ENCODE measurements around the gene PDZD11. TPM values are rescaled to one million over a fixed set of nuclear protein-coding genes. Genes with fewer than 3 reads are reported as not detected.

The PDZD11 gene
- total RNA-seq, 1 experiment from 2014 or later = 30.6 TPM

DNA sequence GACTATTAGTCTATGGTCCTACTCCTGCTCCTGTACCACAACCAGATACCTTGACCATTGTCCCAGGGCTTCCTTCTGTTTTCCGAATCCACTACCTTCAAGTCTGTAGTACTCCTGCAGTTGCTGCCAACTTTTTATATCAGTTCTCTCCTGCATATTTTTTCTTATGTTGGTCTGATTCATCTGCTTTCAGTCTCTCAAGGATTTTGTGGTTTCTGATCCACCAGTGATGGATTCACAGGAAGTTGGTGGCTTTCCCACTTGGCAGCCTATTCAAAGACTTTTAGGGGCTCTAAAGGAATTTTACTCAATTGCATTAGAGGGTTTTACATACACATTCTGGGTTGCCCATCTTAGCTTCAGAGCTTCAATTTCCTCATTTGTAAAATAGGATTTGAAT, 23.8 kb upstream of the PDZD11 start:
- H2AFZ ChIP-seq (ENCODE audit: low read length) = no peak overlapping the region
- H2BK5ac ChIP-seq (ENCODE audit: insufficient read length, low read length) = no peak overlapping the region
- no peak overlapping the region for H3K9ac ChIP-seq (ENCODE audit: extremely low read depth, insufficient read length, low read length)
- no peak overlapping the region for H4K5ac ChIP-seq (ENCODE audit: insufficient read length, low read depth, low read length)
- no peak overlapping the region for H2BK120ac ChIP-seq (ENCODE audit: low read depth, low read length, poor library complexity, severe bottlenecking)
- H3K4me1 ChIP-seq (ENCODE audit: insufficient read depth, low read length) = no peaks in the 10 kb centered on the region
- no peak overlapping the region for H4K8ac ChIP-seq (replicated peaks; ENCODE audit: insufficient read length, low read depth, low read length)
- H3K79me2 ChIP-seq (ENCODE audit: insufficient read depth, low read length) = no peaks in the 10 kb centered on the region
- no peaks in the 10 kb centered on the region for H4K20me1 ChIP-seq (ENCODE audit: control insufficient read depth, insufficient read depth, insufficient read length)
- H3K4me1 Mint-ChIP-seq = no peaks in the 10 kb centered on the region
- H3K36me3 Mint-ChIP-seq (ENCODE audit: insufficient read depth in 1 of 3, low read depth in 3 of 3) = peaks cover 6 to 56% (median 36%) of the 10 kb centered on the region in 3 experiments
- no peaks in the 10 kb centered on the region for H3K27me3 ChIP-seq (ENCODE audit: insufficient read depth, low read length)
- H2BK12ac ChIP-seq (ENCODE audit: insufficient read length, low read depth, low read length) = no peak overlapping the region
- no peaks in the 10 kb centered on the region for H3K79me1 ChIP-seq (ENCODE audit: insufficient read depth, low read depth, low read length, poor library complexity, severe bottlenecking)
- no peak overlapping the region for H3T11ph ChIP-seq (ENCODE audit: low read length)
- H3K18ac ChIP-seq (ENCODE audit: insufficient read length, low read depth, low read length) = no peak overlapping the region
- no peak overlapping the region for H3K4ac ChIP-seq (ENCODE audit: low read depth, low read length)
- H3K27ac Mint-ChIP-seq = no peak overlapping the region
- H2AK5ac ChIP-seq (ENCODE audit: insufficient read length, low read length) = no peak overlapping the region
- DNase-seq = no peak
- no CpG with 5 or more reads among the region's 1 CpG for whole genome bisulfite sequencing (ENCODE audit: extremely low coverage, insufficient read length, low lambda C conversion rate)
- H2BK15ac ChIP-seq (ENCODE audit: low read depth, low read length) = no peak overlapping the region
- TF ChIP-seq, protein P1, sequence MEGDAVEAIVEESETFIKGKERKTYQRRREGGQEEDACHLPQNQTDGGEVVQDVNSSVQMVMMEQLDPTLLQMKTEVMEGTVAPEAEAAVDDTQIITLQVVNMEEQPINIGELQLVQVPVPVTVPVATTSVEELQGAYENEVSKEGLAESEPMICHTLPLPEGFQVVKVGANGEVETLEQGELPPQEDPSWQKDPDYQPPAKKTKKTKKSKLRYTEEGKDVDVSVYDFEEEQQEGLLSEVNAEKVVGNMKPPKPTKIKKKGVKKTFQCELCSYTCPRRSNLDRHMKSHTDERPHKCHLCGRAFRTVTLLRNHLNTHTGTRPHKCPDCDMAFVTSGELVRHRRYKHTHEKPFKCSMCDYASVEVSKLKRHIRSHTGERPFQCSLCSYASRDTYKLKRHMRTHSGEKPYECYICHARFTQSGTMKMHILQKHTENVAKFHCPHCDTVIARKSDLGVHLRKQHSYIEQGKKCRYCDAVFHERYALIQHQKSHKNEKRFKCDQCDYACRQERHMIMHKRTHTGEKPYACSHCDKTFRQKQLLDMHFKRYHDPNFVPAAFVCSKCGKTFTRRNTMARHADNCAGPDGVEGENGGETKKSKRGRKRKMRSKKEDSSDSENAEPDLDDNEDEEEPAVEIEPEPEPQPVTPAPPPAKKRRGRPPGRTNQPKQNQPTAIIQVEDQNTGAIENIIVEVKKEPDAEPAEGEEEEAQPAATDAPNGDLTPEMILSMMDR (conservative IDR thresholded peaks at IDR 0.05) = no peak
- no peak overlapping the region for H3K23ac ChIP-seq (ENCODE audit: insufficient read length, low read depth, low read length)
- H3K4me2 ChIP-seq (ENCODE audit: insufficient read depth, insufficient read length, low read length) = no peak overlapping the region
- H3K4me3 Mint-ChIP-seq = no peak overlapping the region
- peaks cover 48 to 62% of the 10 kb centered on the region in 2 experiments for H3K9me3 Mint-ChIP-seq
- no peak overlapping the region for H4K91ac ChIP-seq (ENCODE audit: insufficient read length, low read depth, low read length)
- no peak overlapping the region for H3K56ac ChIP-seq (ENCODE audit: insufficient read length, low read depth, low read length)
- no peak overlapping the region for H3K14ac ChIP-seq (ENCODE audit: insufficient read depth, low read length)
- H2BK20ac ChIP-seq (ENCODE audit: low read depth, low read length, poor library complexity, severe bottlenecking) = no peak overlapping the region
- no peaks in the 10 kb centered on the region for H3K9me3 ChIP-seq (ENCODE audit: control insufficient read depth, low read depth, low read length)
- H3K27ac ChIP-seq (ENCODE audit: insufficient read length, low read depth, low read length) = no peak overlapping the region
- H3K23me2 ChIP-seq (ENCODE audit: insufficient read length, low read depth, low read length, poor library complexity, severe bottlenecking) = no peaks in the 10 kb centered on the region
- no peaks in the 10 kb centered on the region for H3K27me3 Mint-ChIP-seq (ENCODE audit: low read depth)
